T-helper 2 cell treated with Interferon-gamma antibody and Interleukin-4, amounts not matched to agents 5 μg/mL and 100 μg/mL, for 36 hours (primary cell): ENCODE data around the gene LRRK1.

ENCODE experiments used
- DNase-seq: peaks from one replicate; pipeline ENCODE4 v3.0.0; 2021; ENCODE audit warnings: low spot score
- H3K27ac Mint-ChIP-seq: one replicate; pipeline ENCODE4 v1.8.0; 2021; ENCODE audit warnings: mild to moderate bottlenecking, mixed read lengths
- H3K27me3 Mint-ChIP-seq: one replicate; pipeline ENCODE4 v1.8.0; 2021; ENCODE audit warnings: low read depth, mixed read lengths
- H3K36me3 Mint-ChIP-seq: one replicate; pipeline ENCODE4 v1.8.0; 2021; ENCODE audit warnings: low read depth, mixed read lengths
- H3K4me1 Mint-ChIP-seq: one replicate; pipeline ENCODE4 v1.8.0; 2021; ENCODE audit warnings: low read depth, mixed read lengths
- H3K4me3 Mint-ChIP-seq: one replicate; pipeline ENCODE4 v1.8.0; 2022; ENCODE audit warnings: mild to moderate bottlenecking, moderate library complexity, mixed read lengths
- H3K9me3 Mint-ChIP-seq: one replicate; pipeline ENCODE4 v1.8.0; 2021; ENCODE audit warnings: mixed read lengths

Gene LRRK1

DNA sequence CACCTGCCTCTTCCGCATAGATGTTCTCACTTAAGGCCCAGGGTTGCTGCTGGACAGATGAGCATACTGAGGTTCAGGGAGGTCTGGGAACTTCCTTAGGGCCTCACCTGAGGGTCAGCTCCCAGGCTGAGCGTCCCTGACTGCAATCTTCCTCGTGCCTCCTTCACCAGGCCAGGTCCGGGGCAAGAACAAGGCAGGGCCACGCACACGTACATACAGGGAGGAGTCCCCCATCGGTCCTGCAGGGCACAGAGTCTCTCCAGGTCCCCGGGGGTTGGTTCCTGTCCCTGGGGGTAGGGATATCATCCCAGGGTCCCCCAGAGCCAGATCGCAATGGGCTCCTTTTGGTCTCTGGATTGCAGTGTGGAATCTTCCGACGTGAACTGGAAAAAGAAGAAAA is 130.1 kb downstream of the LRRK1 start:
- no peaks in the 10 kb centered on the region for H3K4me1 Mint-ChIP-seq
- no peaks in the 10 kb centered on the region for H3K9me3 Mint-ChIP-seq
- no peak overlapping the region for H3K4me3 Mint-ChIP-seq
- H3K27ac Mint-ChIP-seq: no peak overlapping the region
- no peak for DNase-seq
- no peaks in the 10 kb centered on the region for H3K27me3 Mint-ChIP-seq
- no peaks in the 10 kb centered on the region for H3K36me3 Mint-ChIP-seq

- no peaks in the 10 kb centered on the region for H3K27me3 Mint-ChIP-seq
- no peaks in the 10 kb centered on the region for H3K36me3 Mint-ChIP-seq
- no peak overlapping the region for H3K27ac Mint-ChIP-seq
Observed at GRCh38 chr15:101049856-101050622, 130.9 kb downstream of the LRRK1 start.

GRCh38 chr15:101050623-101051290 is 131.6 kb downstream of the LRRK1 start:
- Mint-ChIP-seq H3K4me1 (no peaks in the 10 kb centered on the region), H3K9me3 (no peaks in the 10 kb centered on the region), H3K4me3 (no peak overlapping the region), H3K27ac (no peak overlapping the region), H3K27me3 (no peaks in the 10 kb centered on the region), H3K36me3 (no peaks in the 10 kb centered on the region)
- no peak for DNase-seq

More at GRCh38 chr15:101049856-101050622, 130.9 kb downstream of the LRRK1 start:
- no peak overlapping the region for H3K4me3 Mint-ChIP-seq
- H3K9me3 Mint-ChIP-seq: no peaks in the 10 kb centered on the region
- no peak for DNase-seq
- no peaks in the 10 kb centered on the region for H3K4me1 Mint-ChIP-seq

- H3K4me1 Mint-ChIP-seq: no peaks in the 10 kb centered on the region
- H3K9me3 Mint-ChIP-seq: no peaks in the 10 kb centered on the region
- DNase-seq: no peak
- H3K27me3 Mint-ChIP-seq: peaks cover 3% of the 10 kb centered on the region
- H3K27ac Mint-ChIP-seq: no peak overlapping the region
- no peak overlapping the region for H3K4me3 Mint-ChIP-seq
- no peaks in the 10 kb centered on the region for H3K36me3 Mint-ChIP-seq
Observed at GRCh38 chr15:101051291-101052030, 132.3 kb downstream of the LRRK1 start.

- no peak overlapping the region for H3K4me3 Mint-ChIP-seq
- no peaks in the 10 kb centered on the region for H3K9me3 Mint-ChIP-seq
- H3K27me3 Mint-ChIP-seq: peaks cover 3% of the 10 kb centered on the region
- no peak for DNase-seq
- no peaks in the 10 kb centered on the region for H3K4me1 Mint-ChIP-seq
- no peak overlapping the region for H3K27ac Mint-ChIP-seq
- H3K36me3 Mint-ChIP-seq: no peaks in the 10 kb centered on the region
Observed at GRCh38 chr15:101052031-101052620, 133.0 kb downstream of the LRRK1 start.

GRCh38 chr15:101052681-101053121 is 133.5 kb downstream of the LRRK1 start:
- no peaks in the 10 kb centered on the region for H3K36me3 Mint-ChIP-seq
- no peak for DNase-seq
- no peak overlapping the region for H3K4me3 Mint-ChIP-seq
- H3K4me1 Mint-ChIP-seq: no peaks in the 10 kb centered on the region
- no peak overlapping the region for H3K27ac Mint-ChIP-seq
- no peaks in the 10 kb centered on the region for H3K9me3 Mint-ChIP-seq
- H3K27me3 Mint-ChIP-seq: peaks cover 3% of the 10 kb centered on the region

DNA sequence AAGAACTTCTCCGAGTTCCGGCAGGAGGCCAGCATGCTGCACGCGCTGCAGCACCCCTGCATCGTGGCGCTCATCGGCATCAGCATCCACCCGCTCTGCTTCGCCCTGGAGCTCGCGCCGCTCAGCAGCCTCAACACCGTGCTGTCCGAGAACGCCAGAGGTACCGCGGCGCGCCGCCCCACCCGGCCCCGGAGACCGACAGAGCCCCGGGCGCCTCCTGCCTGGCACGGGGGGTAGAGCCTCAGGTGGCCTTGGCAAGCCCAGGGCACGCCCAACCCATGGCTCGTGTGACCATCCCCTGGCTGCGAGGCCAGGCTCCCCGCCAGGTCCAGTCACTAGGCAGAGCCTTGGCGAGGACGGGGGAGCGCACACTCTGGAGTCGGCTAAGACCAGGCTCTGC is 134.1 kb downstream of the LRRK1 start:
- Mint-ChIP-seq H3K9me3 (no peaks in the 10 kb centered on the region), H3K36me3 (no peaks in the 10 kb centered on the region), H3K27me3 (peaks cover 3% of the 10 kb centered on the region), H3K4me3 (no peak overlapping the region), H3K27ac (no peak overlapping the region), H3K4me1 (no peaks in the 10 kb centered on the region)
- no peak for DNase-seq

DNA sequence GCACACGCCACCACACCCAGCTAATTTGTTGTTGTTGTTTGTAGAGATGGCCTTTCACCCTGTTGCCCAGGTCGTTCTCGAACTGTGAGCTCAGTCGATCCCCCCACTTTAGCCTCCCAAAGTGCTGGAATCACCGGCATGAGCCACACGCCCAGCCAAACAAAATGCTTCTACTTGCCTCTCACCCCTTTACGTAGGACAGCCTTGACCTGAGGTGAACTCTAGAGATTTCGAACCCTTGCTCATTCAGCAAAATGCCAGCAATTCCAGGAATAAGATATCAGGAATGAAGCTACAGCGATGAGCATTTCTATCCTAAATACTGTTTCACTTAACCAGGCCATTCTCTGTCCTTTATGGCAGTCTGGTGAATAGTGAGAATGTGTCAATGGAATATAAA is 135.0 kb downstream of the LRRK1 start:
- H3K9me3 Mint-ChIP-seq: no peaks in the 10 kb centered on the region
- no peaks in the 10 kb centered on the region for H3K36me3 Mint-ChIP-seq
- no peak overlapping the region for H3K27ac Mint-ChIP-seq

GRCh38 chr15:101054991-101055390 is 135.8 kb downstream of the LRRK1 start:
- H3K27ac Mint-ChIP-seq: no peak overlapping the region
- H3K36me3 Mint-ChIP-seq: no peaks in the 10 kb centered on the region
- no peaks in the 10 kb centered on the region for H3K4me1 Mint-ChIP-seq
- H3K4me3 Mint-ChIP-seq: no peak overlapping the region
- DNase-seq: no peak
- H3K27me3 Mint-ChIP-seq: peaks cover 3% of the 10 kb centered on the region
- no peaks in the 10 kb centered on the region for H3K9me3 Mint-ChIP-seq

More for the DNA sequence above, 135.0 kb downstream of the LRRK1 start:
- H3K27me3 Mint-ChIP-seq: peaks cover 3% of the 10 kb centered on the region
- H3K4me3 Mint-ChIP-seq: no peak overlapping the region
- DNase-seq: no peak
- no peaks in the 10 kb centered on the region for H3K4me1 Mint-ChIP-seq

GRCh38 chr15:101055411-101055810 is 136.3 kb downstream of the LRRK1 start:
- Mint-ChIP-seq H3K4me1 (no peaks in the 10 kb centered on the region), H3K36me3 (no peaks in the 10 kb centered on the region), H3K9me3 (no peaks in the 10 kb centered on the region), H3K27ac (no peak overlapping the region), H3K4me3 (no peak overlapping the region), H3K27me3 (peaks cover 3% of the 10 kb centered on the region)
- no peak for DNase-seq

DNA sequence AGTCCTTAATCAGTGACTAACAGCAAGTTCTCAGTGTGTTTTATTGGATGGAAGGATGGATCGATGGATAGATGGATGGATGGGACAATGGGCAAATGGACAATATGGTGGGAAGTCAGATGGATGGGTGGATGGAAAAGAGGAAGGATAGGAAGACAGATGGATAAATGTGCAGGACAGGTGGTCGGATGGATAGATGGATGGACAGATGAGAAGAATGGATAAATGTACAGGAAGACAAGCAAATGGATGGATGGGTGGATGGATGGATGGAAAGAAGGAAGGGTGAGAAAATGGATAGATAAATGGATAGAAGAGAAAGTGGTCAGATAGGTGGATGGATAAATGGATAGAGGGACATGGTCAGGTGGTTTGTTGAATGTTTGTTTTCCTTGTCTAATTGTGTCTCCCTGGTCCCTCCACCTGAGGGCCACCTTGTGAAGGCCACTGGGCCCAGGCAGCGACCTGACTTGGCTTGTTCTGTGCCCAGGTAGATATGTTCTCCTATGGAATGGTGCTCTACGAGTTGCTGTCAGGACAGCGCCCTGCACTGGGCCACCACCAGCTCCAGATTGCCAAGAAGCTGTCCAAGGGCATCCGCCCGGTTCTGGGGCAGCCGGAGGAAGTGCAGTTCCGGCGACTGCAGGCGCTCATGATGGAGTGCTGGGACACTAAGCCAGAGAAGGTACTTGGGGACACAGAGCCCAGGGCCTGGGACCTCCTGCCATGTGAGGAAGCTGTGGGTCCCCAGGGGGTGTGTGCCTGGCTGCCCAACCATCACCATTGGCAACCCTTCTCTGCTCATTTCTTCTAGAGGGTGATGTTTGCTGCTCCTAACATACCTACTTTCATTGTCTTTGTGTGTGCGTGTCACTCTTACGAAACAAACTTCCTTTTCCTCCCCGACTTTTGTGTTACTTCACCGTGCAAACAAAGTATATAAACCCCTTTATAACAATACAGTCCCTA is 137.5 kb downstream of the LRRK1 start:
- no peak for DNase-seq
- Mint-ChIP-seq H3K36me3 (no peaks in the 10 kb centered on the region), H3K4me3 (no peak overlapping the region), H3K4me1 (no peaks in the 10 kb centered on the region), H3K27me3 (peaks cover 3% of the 10 kb centered on the region), H3K9me3 (no peaks in the 10 kb centered on the region), H3K27ac (no peak overlapping the region)

DNA sequence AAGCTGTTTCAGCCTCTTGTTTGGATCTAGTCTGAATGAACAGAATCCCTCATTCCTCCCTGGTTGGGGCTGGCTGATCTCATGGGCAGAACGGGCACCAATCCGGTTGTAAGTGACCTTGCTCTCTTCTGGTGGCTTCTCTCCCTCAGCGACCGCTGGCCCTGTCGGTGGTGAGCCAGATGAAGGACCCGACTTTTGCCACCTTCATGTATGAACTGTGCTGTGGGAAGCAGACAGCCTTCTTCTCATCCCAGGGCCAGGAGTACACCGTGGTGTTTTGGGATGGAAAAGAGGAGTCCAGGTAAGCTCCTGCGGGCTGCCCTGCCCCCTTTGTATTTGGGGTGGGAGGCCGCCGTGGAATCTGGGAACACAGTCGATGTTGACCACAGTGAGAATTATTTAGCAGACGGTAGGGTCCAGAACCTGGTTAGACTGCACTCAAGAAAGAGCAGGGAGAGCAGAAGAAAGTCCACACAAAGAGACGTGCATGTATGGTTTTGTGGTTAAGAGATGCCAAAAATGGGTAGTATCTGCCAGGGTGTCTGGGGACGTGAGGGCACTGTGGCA is 138.8 kb downstream of the LRRK1 start:
- no peaks in the 10 kb centered on the region for H3K4me1 Mint-ChIP-seq
- no peak for DNase-seq
- H3K4me3 Mint-ChIP-seq: no peak overlapping the region
- no peaks in the 10 kb centered on the region for H3K36me3 Mint-ChIP-seq
- H3K27me3 Mint-ChIP-seq: peaks cover 3% of the 10 kb centered on the region
- no peak overlapping the region for H3K27ac Mint-ChIP-seq
- no peaks in the 10 kb centered on the region for H3K9me3 Mint-ChIP-seq

GRCh38 chr15:101058735-101059134 is 139.6 kb downstream of the LRRK1 start:
- no peaks in the 10 kb centered on the region for H3K36me3 Mint-ChIP-seq
- H3K27ac Mint-ChIP-seq: no peak overlapping the region
- H3K9me3 Mint-ChIP-seq: no peaks in the 10 kb centered on the region
- no peak for DNase-seq
- H3K4me1 Mint-ChIP-seq: no peaks in the 10 kb centered on the region
- H3K27me3 Mint-ChIP-seq: peaks cover 3% of the 10 kb centered on the region
- H3K4me3 Mint-ChIP-seq: no peak overlapping the region
